Measurements from ENCODE around the gene ZNF683.

GRCh38 chr1:26404641-26405040 is 32.1 kb upstream of the ZNF683 start:
- TF ChIP-seq CTCF (conservative IDR thresholded peaks at IDR 0.05; ENCODE audit: low read depth, low read length) (no peak), EZH2phosphoT487 (IDR thresholded peaks at IDR 0.05; ENCODE audit: borderline replicate concordance, low read length) (no peak)

Data from PC-3 (cell line).